HUES64 (cell line): ENCODE measurements around the gene ATAD1.

ENCODE experiments used
- H3K27ac ChIP-seq: 2 replicates; pipeline ENCODE4 v1.7.0; 2013; ENCODE audit warnings: low read depth, low read length, inconsistent platforms
- H3K27me3 ChIP-seq: 2 replicates; pipeline ENCODE4 v1.6.1; 2013; ENCODE audit warnings: mild to moderate bottlenecking, low read length; ENCODE audit not compliant: insufficient read depth
- H3K36me3 ChIP-seq: 2 replicates; pipeline ENCODE4 v1.6.1; 2013; ENCODE audit warnings: mild to moderate bottlenecking, low read length; ENCODE audit not compliant: insufficient read depth
- H3K4me1 ChIP-seq: 2 replicates; pipeline ENCODE4 v1.6.1; 2013; ENCODE audit warnings: mild to moderate bottlenecking, low read length, moderate library complexity; ENCODE audit not compliant: insufficient read depth
- H3K4me3 ChIP-seq: 2 replicates; pipeline ENCODE4 v1.5.1; 2013; ENCODE audit warnings: mild to moderate bottlenecking, low read length, moderate library complexity
- H3K9ac ChIP-seq: 2 replicates; pipeline ENCODE4 v1.6.1; 2013; ENCODE audit warnings: mild to moderate bottlenecking, low read depth, low read length
- H3K9me3 ChIP-seq: 2 replicates; pipeline ENCODE4 v1.6.1; 2013; ENCODE audit warnings: low read depth, low read length; ENCODE audit not compliant: insufficient read depth
- WGBS: fragments of 150-250, 120-280 bp; methylation state at CpG from one replicate; pipeline ENCODE4 v1.1.7; 2013; ENCODE audit warnings: missing lambda C conversion rate; 5-methylcytosine and 5-hydroxymethylcytosine counted together

ATAD1 gene

GRCh38 chr10:87764072-87764934, 53.7 kb downstream of the ATAD1 start:
- Histone ChIP-seq H3K27me3 (no peaks in the 10 kb centered on the region), H3K27ac (no peak overlapping the region), H3K9ac (no peak overlapping the region), H3K4me3 (no peak overlapping the region), H3K4me1 (no peaks in the 10 kb centered on the region), H3K36me3 (peaks cover 67% of the 10 kb centered on the region), H3K9me3 (no peaks in the 10 kb centered on the region)
- WGBS, result 84% methylated on average over 12 of the region's 13 CpGs

- Histone ChIP-seq H3K27me3 (no peaks in the 10 kb centered on the region), H3K4me3 (no peak overlapping the region), H3K9me3 (no peaks in the 10 kb centered on the region), H3K9ac (no peak overlapping the region), H3K27ac (no peak overlapping the region), H3K4me1 (no peaks in the 10 kb centered on the region), H3K36me3 (peaks cover 63% of the 10 kb centered on the region)
- 94% methylated on average over 5 of the region's 5 CpGs for WGBS
Observed at GRCh38 chr10:87763086-87763861, 54.8 kb downstream of the ATAD1 start.

DNA sequence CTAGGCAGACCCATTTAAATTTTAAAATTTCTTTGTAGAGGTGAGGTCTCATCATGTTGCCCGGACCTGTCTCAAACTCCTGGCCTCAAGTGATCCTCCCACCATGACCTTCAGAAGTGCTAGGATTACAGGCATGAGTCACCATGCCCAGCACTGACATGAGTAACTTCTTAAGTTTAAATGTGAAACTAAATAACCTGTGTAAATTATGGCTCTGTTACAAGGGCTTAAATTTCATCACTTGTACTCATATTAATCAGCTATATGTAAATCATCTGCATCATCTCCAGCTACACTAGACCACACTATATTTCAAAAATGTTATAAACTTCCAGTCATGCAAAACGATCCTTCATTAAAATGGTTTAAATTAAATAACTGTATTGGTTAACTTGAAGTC, 56.1 kb downstream of the ATAD1 start:
- Histone ChIP-seq H3K4me1 (no peaks in the 10 kb centered on the region), H3K27me3 (no peaks in the 10 kb centered on the region), H3K4me3 (no peak overlapping the region), H3K36me3 (peaks cover 60% of the 10 kb centered on the region), H3K9me3 (no peaks in the 10 kb centered on the region), H3K9ac (no peak overlapping the region), H3K27ac (no peak overlapping the region)
- 100% methylated on average over 2 of the region's 2 CpGs for WGBS

GRCh38 chr10:87761153-87761552, 56.9 kb downstream of the ATAD1 start:
- Histone ChIP-seq H3K4me3 (no peak overlapping the region), H3K36me3 (peaks cover 62% of the 10 kb centered on the region), H3K27me3 (no peaks in the 10 kb centered on the region), H3K9me3 (no peaks in the 10 kb centered on the region), H3K9ac (no peak overlapping the region), H3K4me1 (no peaks in the 10 kb centered on the region), H3K27ac (no peak overlapping the region)
- WGBS, result 98% methylated on average over 4 of the region's 4 CpGs

DNA sequence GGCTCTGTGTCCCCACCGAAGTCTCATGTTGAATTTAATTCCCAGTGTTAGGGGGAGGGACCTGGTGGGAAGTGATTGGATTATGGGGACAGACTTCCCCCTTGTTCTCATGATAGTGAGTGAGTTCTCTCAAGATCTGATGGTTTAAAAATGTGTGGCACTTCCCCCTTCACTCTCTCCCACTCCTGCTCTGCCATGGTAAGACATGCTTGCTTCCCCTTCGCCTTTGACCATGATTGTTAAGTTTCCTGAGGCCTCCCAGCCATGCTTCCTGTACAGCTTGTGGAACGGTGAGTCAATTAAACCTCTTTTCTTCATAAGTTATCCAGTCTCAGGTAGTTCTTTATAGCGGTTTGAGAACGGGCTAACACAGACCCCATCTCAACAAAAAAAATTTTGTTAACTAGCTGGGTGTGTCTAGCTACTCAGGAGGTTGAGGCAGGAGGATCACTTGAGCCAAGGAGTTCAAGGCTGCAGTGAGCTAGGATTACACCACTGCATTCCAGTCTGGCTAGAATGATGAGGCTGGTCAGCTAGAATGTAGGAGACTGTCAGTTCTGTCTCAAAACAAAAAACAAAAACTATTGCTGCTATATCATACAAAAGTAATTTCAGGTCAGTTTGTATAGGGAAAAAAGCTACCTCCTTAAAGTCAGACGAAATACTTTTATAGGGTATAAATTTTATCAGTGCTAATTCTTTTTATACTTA, 57.7 kb downstream of the ATAD1 start:
- H3K4me1 ChIP-seq, result no peaks in the 10 kb centered on the region
- 96% methylated on average over 5 of the region's 6 CpGs for WGBS

DNA sequence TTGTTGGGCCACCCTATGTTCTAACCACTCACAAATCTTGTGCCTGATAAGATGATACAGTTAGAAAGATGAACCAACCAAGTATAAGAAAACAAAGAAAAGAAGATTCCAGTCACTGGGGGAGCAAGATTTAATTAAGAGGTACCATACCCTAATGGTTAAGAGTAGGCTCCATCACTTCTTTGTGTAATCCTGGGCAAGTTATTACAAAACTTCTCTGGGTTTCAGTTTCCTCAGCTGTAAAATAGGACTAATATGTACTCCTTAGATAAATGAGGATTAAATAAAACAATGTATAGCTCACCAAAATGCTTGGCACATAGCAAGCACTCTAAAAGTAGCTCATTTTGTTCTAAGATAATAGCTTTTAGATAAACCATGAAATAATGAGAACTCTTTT, 58.5 kb downstream of the ATAD1 start:
- Histone ChIP-seq H3K4me3 (no peak overlapping the region), H3K4me1 (no peaks in the 10 kb centered on the region), H3K9me3 (no peaks in the 10 kb centered on the region), H3K27me3 (no peaks in the 10 kb centered on the region), H3K36me3 (peaks cover 66% of the 10 kb centered on the region), H3K27ac (no peak overlapping the region), H3K9ac (no peak overlapping the region)

More for the DNA sequence above, 57.7 kb downstream of the ATAD1 start:
- Histone ChIP-seq H3K9me3 (no peaks in the 10 kb centered on the region), H3K27me3 (no peaks in the 10 kb centered on the region), H3K9ac (no peak overlapping the region), H3K27ac (no peak overlapping the region), H3K36me3 (peaks cover 61% of the 10 kb centered on the region), H3K4me3 (no peak overlapping the region)

DNA sequence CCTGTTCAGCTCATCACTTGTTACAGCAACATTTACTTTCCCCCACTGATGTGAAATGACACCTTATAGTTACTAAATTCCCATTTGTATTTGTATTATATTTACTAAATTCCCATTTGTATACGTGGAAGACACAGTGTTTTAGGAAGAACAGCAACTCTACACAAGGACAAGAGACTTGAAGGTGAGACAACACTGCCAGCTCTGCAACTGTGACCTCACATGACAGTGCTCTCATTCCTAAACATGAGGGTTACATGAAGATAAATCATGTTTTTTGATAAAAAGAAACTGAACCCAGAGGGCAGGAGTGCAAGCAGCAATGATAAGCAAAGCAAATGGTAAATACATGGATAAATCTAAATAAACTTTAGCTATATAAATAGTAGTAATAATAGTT, 60.3 kb downstream of the ATAD1 start:
- WGBS, result 77% methylated on average over 1 of the region's 1 CpG
- H3K27ac ChIP-seq, result no peak overlapping the region
- peaks cover 72% of the 10 kb centered on the region for H3K36me3 ChIP-seq
- no peaks in the 10 kb centered on the region for H3K9me3 ChIP-seq
- no peaks in the 10 kb centered on the region for H3K4me1 ChIP-seq
- no peaks in the 10 kb centered on the region for H3K27me3 ChIP-seq
- no peak overlapping the region for H3K9ac ChIP-seq
- H3K4me3 ChIP-seq, result no peak overlapping the region

DNA sequence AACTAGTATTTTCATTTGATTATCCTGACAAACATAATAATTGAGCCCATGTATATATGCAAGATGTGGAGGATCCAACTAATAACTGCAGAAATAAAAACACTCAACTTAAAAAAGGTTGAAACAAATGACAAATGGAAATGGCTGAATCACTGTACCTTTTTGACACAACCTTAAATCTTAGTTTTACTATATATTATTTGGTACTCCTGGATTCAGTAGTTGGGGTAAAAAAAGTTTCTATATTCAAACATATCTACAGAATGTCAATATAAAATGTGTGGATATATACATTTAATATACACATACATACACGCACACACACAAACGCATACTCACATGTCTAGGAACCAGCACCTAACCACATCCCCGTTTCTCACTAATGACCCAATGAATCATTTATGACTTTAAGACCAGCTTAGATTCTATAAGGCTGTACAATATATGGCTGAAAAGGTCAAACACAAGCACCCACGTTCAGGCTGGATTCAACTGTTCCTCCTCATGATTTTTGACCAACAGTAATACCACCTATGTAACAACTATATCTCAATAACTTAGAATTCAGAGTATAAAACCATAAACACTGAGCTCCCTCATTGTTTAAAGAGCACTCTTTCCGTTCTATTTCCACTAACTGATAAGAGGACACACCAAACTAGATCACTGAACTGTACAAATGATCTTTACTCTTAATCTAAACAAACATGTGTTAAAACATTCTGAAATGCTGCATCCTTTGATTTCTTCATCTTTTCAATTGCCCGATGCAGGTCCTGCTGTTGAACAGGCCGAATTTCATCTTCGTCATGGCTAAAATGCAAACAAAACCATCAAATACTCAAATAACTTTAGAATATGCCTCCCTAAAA, 63.8 kb downstream of the ATAD1 start:
- no peak overlapping the region for H3K9ac ChIP-seq
- peaks cover 55% of the 10 kb centered on the region for H3K36me3 ChIP-seq
- peaks cover 16% of the 10 kb centered on the region for H3K4me1 ChIP-seq
- H3K27ac ChIP-seq, result no peak overlapping the region
- WGBS, result 93% methylated on average over 8 of the region's 8 CpGs
- H3K9me3 ChIP-seq, result no peaks in the 10 kb centered on the region
- no peak overlapping the region for H3K4me3 ChIP-seq
- H3K27me3 ChIP-seq, result no peaks in the 10 kb centered on the region

- Histone ChIP-seq H3K27me3 (no peaks in the 10 kb centered on the region), H3K36me3 (peaks cover 45% of the 10 kb centered on the region), H3K9ac (no peak overlapping the region), H3K27ac (no peak overlapping the region), H3K4me1 (peaks cover 19% of the 10 kb centered on the region), H3K9me3 (no peaks in the 10 kb centered on the region), H3K4me3 (no peak overlapping the region)
- WGBS, result no CpG with 5 or more reads among the region's 2 CpGs
Observed at GRCh38 chr10:87752566-87752965, 65.5 kb downstream of the ATAD1 start.

GRCh38 chr10:87751274-87751673, 66.8 kb downstream of the ATAD1 start:
- Histone ChIP-seq H3K9me3 (no peaks in the 10 kb centered on the region), H3K36me3 (peaks cover 33% of the 10 kb centered on the region), H3K4me1 (peaks cover 19% of the 10 kb centered on the region), H3K4me3 (no peak overlapping the region), H3K27me3 (no peaks in the 10 kb centered on the region), H3K9ac (no peak overlapping the region), H3K27ac (no peak overlapping the region)
- WGBS, result no CpG with 5 or more reads among the region's 2 CpGs
